ENCODE measurements around the gene STAT5B. TPM values are rescaled to one million over a fixed set of nuclear protein-coding genes. Genes with fewer than 3 reads are reported as not detected.

Gene STAT5B
- total and polyA plus RNA-seq, 2 of the 8 experiments (the other 6 are each of a cell fraction or from before 2014, with no cell fraction given): 35.3 to 52.6 TPM

- Histone ChIP-seq H2BK12ac (ENCODE audit: low read depth, low read length) (no peak overlapping the region), H3K36me3 (ENCODE audit: control insufficient read depth in 2 of 4, insufficient read depth in 4 of 4, low read length in 3 of 4) (peaks cover 0 to 9% (median 4%) of the 10 kb centered on the region in 4 experiments; a peak in 4 of 8 replicates), H3K79me2 (ENCODE audit: control insufficient read depth in 1 of 2, insufficient read depth in 2 of 2, low read length in 2 of 2) (no peaks in the 10 kb centered on the region), H3K4me1 (replicated peaks in 1 of 4; ENCODE audit: control insufficient read depth in 3 of 4, insufficient read depth in 4 of 4, low read length in 3 of 4) (peaks cover 0 to 4% (median 3%) of the 10 kb centered on the region in 4 experiments; a peak in 5 of 7 replicates), H3K23ac (ENCODE audit: insufficient read length) (no peak overlapping the region), H3K14ac (ENCODE audit: insufficient read length) (no peak overlapping the region), H3K18ac (ENCODE audit: extremely low read depth, low read length) (no peak overlapping the region), H3K23me2 (ENCODE audit: low read depth, low read length) (no peaks in the 10 kb centered on the region), H4K91ac (replicated peaks; ENCODE audit: insufficient read length, low read length) (no peak overlapping the region), H3K56ac (replicated peaks; ENCODE audit: insufficient read length, low read depth, low read length) (no peak overlapping the region), H3K79me1 (ENCODE audit: low read depth, low read length) (no peaks in the 10 kb centered on the region), H2BK5ac (ENCODE audit: low read depth, low read length) (no peak overlapping the region), H3K9me3 (ENCODE audit: insufficient read depth in 2 of 2, low read depth in 1 of 2, low read length in 1 of 2) (no peaks in the 10 kb centered on the region), H2AK5ac (ENCODE audit: low read depth, low read length) (no peak overlapping the region), H2BK120ac (replicated peaks; ENCODE audit: low read depth, low read length) (no peak overlapping the region), H2AFZ (ENCODE audit: low read length) (no peak overlapping the region), H4K20me1 (replicated peaks in 1 of 2; ENCODE audit: control insufficient read depth in 1 of 2, insufficient read depth in 2 of 2, low read length in 2 of 2) (no peaks in the 10 kb centered on the region), H3K27ac (ENCODE audit: low read depth, low read length) (no peak overlapping the region), H3K27me3 (replicated peaks in 1 of 4; ENCODE audit: control insufficient read depth in 3 of 4, extremely low read depth in 1 of 4, insufficient read depth in 3 of 4, low read length in 3 of 4) (no peaks in the 10 kb centered on the region), H4K5ac (ENCODE audit: insufficient read length, low read depth, low read length) (no peak overlapping the region), H2BK20ac (ENCODE audit: low read length) (no peak overlapping the region), H4K8ac (ENCODE audit: extremely low read depth, insufficient read depth, low read length) (no peak overlapping the region), H3K4me3 (ENCODE audit: extremely low read depth in 1 of 4, insufficient read depth in 2 of 4, low read depth in 3 of 4, low read length in 4 of 4) (no peak overlapping the region), H3K4ac (replicated peaks; ENCODE audit: insufficient read length, low read depth, low read length) (no peak overlapping the region), H2BK15ac (ENCODE audit: low read length) (no peak overlapping the region), H3K4me2 (ENCODE audit: insufficient read depth in 1 of 2, low read depth in 2 of 2, low read length in 2 of 2) (no peak overlapping the region), H3K9ac (replicated peaks in 1 of 4; ENCODE audit: extremely low read depth in 1 of 4, low read depth in 3 of 4, low read length in 3 of 4) (no peak overlapping the region)
- 93% methylated on average over 8 of the region's 8 CpGs; no CpG with 5 or more reads in 1 of the 2 experiments for WGBS, 2 experiments (ENCODE audit: extremely low coverage in 1 of 2, insufficient coverage in 1 of 2, insufficient read length in 1 of 2, insufficient replicate concordance in 2 of 2, low coverage in 1 of 2, low lambda C conversion rate in 2 of 2, missing lambda C conversion rate in 1 of 2)
- CTCF ChIA-PET (ENCODE audit: partially characterized antibody): interaction anchor here (1.2 to 7.4 kb wide), 4 partner anchors 10 to 34 kb away, joined by 3 to 34 read pairs (median 7); no protein-coding TSS in a partner anchor
- DNase-seq (ENCODE audit: low read depth in 1 of 2, low spot score in 2 of 2): no peak
- no peak for TF ChIP-seq TCF12 (IDR thresholded peaks at IDR 0.05; ENCODE audit: low read depth, low read length)
- no peak for TF ChIP-seq TAF1 (IDR thresholded peaks at IDR 0.05; ENCODE audit: low read depth, low read length)
- no peak for TF ChIP-seq JUND (IDR thresholded peaks at IDR 0.05; ENCODE audit: low read length)
- TF ChIP-seq KDM5A (IDR thresholded peaks at IDR 0.05; ENCODE audit: low read length): no peak
- TF ChIP-seq RNF2 (IDR thresholded peaks at IDR 0.05; ENCODE audit: borderline replicate concordance, low read depth, low read length, missing control alignments, poor library complexity, severe bottlenecking): no peak
- TF ChIP-seq BACH1 (IDR thresholded peaks at IDR 0.05; ENCODE audit: low read length): no peak
- no peak for TF ChIP-seq POLR2A (IDR thresholded peaks at IDR 0.05; ENCODE audit: control extremely low read depth in 1 of 2, low read depth in 2 of 2, low read length in 2 of 2)
- POLR2A ChIA-PET (ENCODE audit: partially characterized antibody): interaction anchor here (0.8 kb wide), 1 partner anchor 77 kb away, joined by 3 read pairs; no protein-coding TSS in a partner anchor
- no peak for FAIRE-seq
Observed at GRCh38 chr17:42197564-42198156, 78.5 kb downstream of the STAT5B start.

All from H1 (cell line).